HG03039 (cell line): ENCODE measurements around the gene DPH3.

Source experiments
- ATAC-seq: cut with Tn5 transposase; IDR thresholded peaks from one replicate; pipeline ENCODE4 v1.9.1; 2021; ENCODE audit warnings: mild to moderate bottlenecking, moderate library complexity; ENCODE audit not compliant: unreplicated experiment

DPH3 gene

GRCh38 chr3:16257309-16257708 lies 7.4 kb downstream of the DPH3 start:
- ATAC-seq = no peak

GRCh38 chr3:16255726-16256125 lies 9.0 kb downstream of the DPH3 start:
- ATAC-seq = no peak

- no peak for ATAC-seq
Observed at GRCh38 chr3:16255326-16255725, 9.4 kb downstream of the DPH3 start.

GRCh38 chr3:16254916-16255315 lies 9.8 kb downstream of the DPH3 start:
- no peak for ATAC-seq

- no peak for ATAC-seq
Observed at GRCh38 chr3:16253601-16254000, 11.1 kb downstream of the DPH3 start.

- no peak for ATAC-seq
Observed at GRCh38 chr3:16252988-16253387, 11.8 kb downstream of the DPH3 start.

- ATAC-seq = no peak
Observed at GRCh38 chr3:16252243-16252978, 12.3 kb downstream of the DPH3 start.

GRCh38 chr3:16251316-16252085 lies 13.2 kb downstream of the DPH3 start:
- no peak for ATAC-seq

- no peak for ATAC-seq
Observed at GRCh38 chr3:16249886-16250285, 14.9 kb downstream of the DPH3 start.

GRCh38 chr3:16249336-16249735 lies 15.4 kb downstream of the DPH3 start:
- no peak for ATAC-seq

- no peak for ATAC-seq
Observed at GRCh38 chr3:16248556-16248955, 16.2 kb downstream of the DPH3 start.

- peak; percentile 75 for ATAC-seq
Observed at GRCh38 chr3:16247282-16248061, 17.3 kb downstream of the DPH3 start.

- ATAC-seq = no peak
Observed at GRCh38 chr3:16245609-16246008, 19.1 kb downstream of the DPH3 start.

- no peak for ATAC-seq
Observed at GRCh38 chr3:16243706-16244490, 20.8 kb downstream of the DPH3 start.

GRCh38 chr3:16242177-16242576 lies 22.6 kb downstream of the DPH3 start:
- no peak for ATAC-seq

GRCh38 chr3:16241225-16241624 lies 23.5 kb downstream of the DPH3 start:
- no peak for ATAC-seq

- ATAC-seq = no peak
Observed at GRCh38 chr3:16240229-16241023, 24.3 kb downstream of the DPH3 start.

GRCh38 chr3:16239780-16240179 lies 25.0 kb downstream of the DPH3 start:
- ATAC-seq = no peak

GRCh38 chr3:16239086-16239770 lies 25.5 kb downstream of the DPH3 start:
- no peak for ATAC-seq
